ENCODE measurements around the gene CCDC85B. TPM values are rescaled to one million over a fixed set of nuclear protein-coding genes. Genes with fewer than 3 reads are reported as not detected.

CCDC85B gene
- total and polyA plus RNA-seq, 2 of the 13 experiments (the other 11 are each of a cell fraction or from before 2014, with no cell fraction given), result 8.2 to 19.5 TPM

GRCh38 chr11:65928667-65929066 is 38.2 kb downstream of the CCDC85B start:
- 14% methylated on average over 6 of the region's 6 CpGs for WGBS (ENCODE audit: low lambda C conversion rate)
- Histone ChIP-seq H3K79me2 (ENCODE audit: insufficient read depth, low read length) (no peaks in the 10 kb centered on the region), H3K4me3 (replicated peaks in 1 of 3; ENCODE audit: insufficient read depth in 1 of 3, low read depth in 2 of 3, low read length in 3 of 3) (peak overlapping the region; percentile 64 to 75 (median 69)), H3K4me2 (ENCODE audit: low read depth, low read length) (peak overlapping the region; percentile 97), H3K9me3 (ENCODE audit: low read length) (no peaks in the 10 kb centered on the region), H3K27ac (ENCODE audit: extremely low read length, insufficient read depth, low read length) (no peak overlapping the region), H3K27me3 (ENCODE audit: control insufficient read depth in 1 of 2, insufficient read depth in 2 of 2, low read length in 2 of 2) (peaks cover 0 to 3% of the 10 kb centered on the region in 2 experiments; a peak in 1 of 5 replicates), H2AFZ (ENCODE audit: low read length) (peak overlapping the region; percentile 87), H4K20me1 (ENCODE audit: insufficient read depth, low read length) (no peaks in the 10 kb centered on the region), H3K4me1 (ENCODE audit: insufficient read depth, low read length) (peaks cover 43% of the 10 kb centered on the region), H3K9ac (ENCODE audit: insufficient read depth, low read depth, low read length) (peak overlapping the region; percentile 68), H3K36me3 (replicated peaks in 1 of 2; ENCODE audit: control insufficient read depth in 1 of 2, insufficient read depth in 2 of 2, low read length in 2 of 2) (no peaks in the 10 kb centered on the region)
- peak; percentile 61 for ATAC-seq
- FAIRE-seq, result no peak
- intact Hi-C loops (cut with micrococcal nuclease; ENCODE audit: unreplicated experiment), result no loop called here
- BruUV-seq (replicated peaks), result no TSS peak
- in situ Hi-C loops (cut with HindIII; ENCODE audit: extremely low pct_ligation_motif_present, low pct_unique_long_range_greater_than_20kb), result no loop called here
- no peak for DNase-seq (ENCODE audit: low spot score)
- ChIA-PET POLR2A (interaction anchor here (0.7 kb wide), 1 partner anchor 10 kb away, joined by 3 read pairs; the partner anchor contains the start of genes C11orf68 and DRAP1), CTCF (ENCODE audit: low intra/inter-chr PET ratio, low total read pairs) (no interaction called here)
- TF ChIP-seq, protein P1, sequence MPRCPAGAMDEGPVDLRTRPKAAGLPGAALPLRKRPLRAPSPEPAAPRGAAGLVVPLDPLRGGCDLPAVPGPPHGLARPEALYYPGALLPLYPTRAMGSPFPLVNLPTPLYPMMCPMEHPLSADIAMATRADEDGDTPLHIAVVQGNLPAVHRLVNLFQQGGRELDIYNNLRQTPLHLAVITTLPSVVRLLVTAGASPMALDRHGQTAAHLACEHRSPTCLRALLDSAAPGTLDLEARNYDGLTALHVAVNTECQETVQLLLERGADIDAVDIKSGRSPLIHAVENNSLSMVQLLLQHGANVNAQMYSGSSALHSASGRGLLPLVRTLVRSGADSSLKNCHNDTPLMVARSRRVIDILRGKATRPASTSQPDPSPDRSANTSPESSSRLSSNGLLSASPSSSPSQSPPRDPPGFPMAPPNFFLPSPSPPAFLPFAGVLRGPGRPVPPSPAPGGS (CRISPR knock-in tag; IDR thresholded peaks at IDR 0.05), result no peak
- 0 out of 2 replicates have a peak, but pooled peaks have one; percentile 20 for TF ChIP-seq TARDBP (CRISPR knock-in tag; IDR thresholded peaks at IDR 0.05)

GRCh38 chr11:65931773-65932557 is 41.5 kb downstream of the CCDC85B start:
- CTCF ChIA-PET (ENCODE audit: low intra/inter-chr PET ratio, low total read pairs), result interaction anchor here (1.6 kb wide), 1 partner anchor 57 kb away, joined by 5 read pairs; no protein-coding TSS in a partner anchor
- Histone ChIP-seq H4K20me1 (ENCODE audit: insufficient read depth, low read length) (no peaks in the 10 kb centered on the region), H3K27me3 (ENCODE audit: control insufficient read depth in 1 of 2, insufficient read depth in 2 of 2, low read length in 2 of 2) (peaks cover 0 to 3% of the 10 kb centered on the region in 2 experiments; a peak in 1 of 5 replicates), H2AFZ (ENCODE audit: low read length) (no peak overlapping the region), H3K9ac (ENCODE audit: insufficient read depth, low read depth, low read length) (no peak overlapping the region), H3K4me2 (ENCODE audit: low read depth, low read length) (no peak overlapping the region; the same call in 1 of the 2 replicates), H3K4me1 (ENCODE audit: insufficient read depth, low read length) (peaks cover 49% of the 10 kb centered on the region), H3K4me3 (replicated peaks in 1 of 3; ENCODE audit: insufficient read depth in 1 of 3, low read depth in 2 of 3, low read length in 3 of 3) (no peak overlapping the region; a peak in 1 of 6 replicates), H3K36me3 (replicated peaks in 1 of 2; ENCODE audit: control insufficient read depth in 1 of 2, insufficient read depth in 2 of 2, low read length in 2 of 2) (no peaks in the 10 kb centered on the region), H3K79me2 (ENCODE audit: insufficient read depth, low read length) (no peaks in the 10 kb centered on the region), H3K27ac (ENCODE audit: extremely low read length, insufficient read depth, low read length) (no peak overlapping the region), H3K9me3 (ENCODE audit: low read length) (no peaks in the 10 kb centered on the region)
- BruUV-seq (replicated peaks), result no TSS peak
- no peak for TF ChIP-seq ZNF253 (CRISPR knock-in tag; IDR thresholded peaks at IDR 0.05; ENCODE audit: borderline replicate concordance)
- peak; percentile 21 for ATAC-seq
- FAIRE-seq, result no peak
- intact Hi-C loops (cut with micrococcal nuclease; ENCODE audit: unreplicated experiment), result loop anchor here (5.0 kb wide), 1 partner anchor 45 kb away; the partner anchor contains the start of gene FIBP
- no peak for DNase-seq (ENCODE audit: low spot score)
- in situ Hi-C loops (cut with HindIII; ENCODE audit: extremely low pct_ligation_motif_present, low pct_unique_long_range_greater_than_20kb), result no loop called here
- POLR2A ChIA-PET, result no interaction called here
- 27% methylated on average over 12 of the region's 13 CpGs for WGBS (ENCODE audit: low lambda C conversion rate)

All from HepG2 (cell line).